ENCODE measurements around the gene HDAC4. TPM values are rescaled to one million over a fixed set of nuclear protein-coding genes. Genes with fewer than 3 reads are reported as not detected.

Gene HDAC4
- total and polyA plus RNA-seq, 2 of the 8 experiments (the other 6 are each of a cell fraction or from before 2014, with no cell fraction given): 15.4 to 31.5 TPM

DNA sequence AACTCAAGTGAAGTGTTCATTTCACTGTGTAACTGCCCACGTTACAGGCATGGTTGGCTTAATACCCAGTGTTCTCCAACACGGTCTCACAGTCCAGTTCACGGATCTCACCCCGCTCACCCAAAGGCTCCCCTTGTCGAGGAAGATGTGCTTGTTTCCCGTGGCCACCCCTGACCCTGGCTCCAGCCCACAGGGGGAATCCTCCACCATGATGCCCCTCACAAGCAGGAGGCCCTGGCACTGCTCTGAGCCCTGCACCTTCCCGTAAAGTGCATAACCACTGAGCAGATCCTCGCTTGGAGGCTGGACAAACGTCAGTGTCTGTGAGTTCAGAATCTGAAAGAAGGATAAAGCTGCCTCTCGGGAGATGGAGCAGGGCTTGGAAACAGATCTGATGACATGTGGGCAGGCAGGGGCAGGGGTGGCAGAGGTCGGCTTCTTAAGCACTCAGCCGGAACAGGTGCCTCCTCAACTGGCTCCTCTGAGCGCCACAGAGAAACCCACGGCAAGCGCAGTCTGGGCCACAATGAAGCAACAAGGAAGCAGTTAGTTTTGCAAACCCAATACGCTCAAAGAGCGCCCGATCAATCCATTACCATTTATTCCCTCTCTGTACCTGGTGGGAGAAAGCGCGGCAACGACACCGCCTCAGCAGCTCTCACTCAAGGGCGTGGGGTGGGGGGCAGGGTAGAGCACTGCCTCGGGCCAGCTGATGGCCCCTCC lies 17.6 kb downstream of the HDAC4 start:
- no peak overlapping the region for H3K27ac ChIP-seq (ENCODE audit: low read depth, low read length)
- H2BK5ac ChIP-seq (ENCODE audit: low read depth, low read length): no peak overlapping the region
- no peak overlapping the region for H3K9ac ChIP-seq (replicated peaks in 1 of 4; ENCODE audit: extremely low read depth in 1 of 4, low read depth in 3 of 4, low read length in 3 of 4)
- DNase-seq (ENCODE audit: low read depth in 1 of 2, low spot score in 2 of 2) (no peak), FAIRE-seq (no peak)
- H3K4me2 ChIP-seq (ENCODE audit: insufficient read depth in 1 of 2, low read depth in 2 of 2, low read length in 2 of 2): no peak overlapping the region
- H2BK12ac ChIP-seq (ENCODE audit: low read depth, low read length): no peak overlapping the region
- H2AK5ac ChIP-seq (ENCODE audit: low read depth, low read length): peak overlapping the region; percentile 39
- ChIA-PET POLR2A (ENCODE audit: partially characterized antibody) (interaction anchor here (1.4 to 1.8 kb wide), 2 partner anchors 8 to 18 kb away, joined by 4 to 7 read pairs; partner anchors contain the start of gene HDAC4), CTCF (ENCODE audit: partially characterized antibody) (interaction anchor here (0.7 to 4.1 kb wide), 7 partner anchors 8 to 609 kb away, joined by 3 to 30 read pairs (median 4); no protein-coding TSS in a partner anchor)
- H3K14ac ChIP-seq (ENCODE audit: insufficient read length): no peak overlapping the region
- no peak overlapping the region for H3K23ac ChIP-seq (ENCODE audit: insufficient read length)
- no peak overlapping the region for H2BK120ac ChIP-seq (replicated peaks; ENCODE audit: low read depth, low read length)
- no peak overlapping the region for H4K8ac ChIP-seq (ENCODE audit: extremely low read depth, insufficient read depth, low read length)
- H3K9me3 ChIP-seq (ENCODE audit: insufficient read depth in 2 of 2, low read depth in 1 of 2, low read length in 1 of 2): no peaks in the 10 kb centered on the region
- H4K20me1 ChIP-seq (replicated peaks in 1 of 2; ENCODE audit: control insufficient read depth in 1 of 2, insufficient read depth in 2 of 2, low read length in 2 of 2): peaks cover 23 to 31% of the 10 kb centered on the region in 2 experiments
- no peak overlapping the region for H4K5ac ChIP-seq (ENCODE audit: insufficient read length, low read depth, low read length)
- H3K79me2 ChIP-seq (ENCODE audit: control insufficient read depth in 1 of 2, insufficient read depth in 2 of 2, low read length in 2 of 2): peaks cover 0 to 86% of the 10 kb centered on the region in 2 experiments; a peak in 2 of 4 replicates
- no peaks in the 10 kb centered on the region; a peak in 1 of 8 replicates for H3K36me3 ChIP-seq (ENCODE audit: control insufficient read depth in 2 of 4, insufficient read depth in 4 of 4, low read length in 3 of 4)
- peaks cover 12 to 35% (median 20%) of the 10 kb centered on the region in 4 experiments for H3K4me1 ChIP-seq (replicated peaks in 1 of 4; ENCODE audit: control insufficient read depth in 3 of 4, insufficient read depth in 4 of 4, low read length in 3 of 4)
- no peak overlapping the region for H3K4me3 ChIP-seq (ENCODE audit: extremely low read depth in 1 of 4, insufficient read depth in 2 of 4, low read depth in 3 of 4, low read length in 4 of 4)
- H2BK15ac ChIP-seq (ENCODE audit: low read length): no peak overlapping the region
- H3K18ac ChIP-seq (ENCODE audit: extremely low read depth, low read length): no peak overlapping the region
- H3K27me3 ChIP-seq (replicated peaks in 1 of 4; ENCODE audit: control insufficient read depth in 3 of 4, extremely low read depth in 1 of 4, insufficient read depth in 3 of 4, low read length in 3 of 4): no peaks in the 10 kb centered on the region
- H3K79me1 ChIP-seq (ENCODE audit: low read depth, low read length): peaks cover 28% of the 10 kb centered on the region
- no peak overlapping the region for H2AFZ ChIP-seq (ENCODE audit: low read length)
- no peak overlapping the region for H3K56ac ChIP-seq (replicated peaks; ENCODE audit: insufficient read length, low read depth, low read length)
- no peak overlapping the region for H4K91ac ChIP-seq (replicated peaks; ENCODE audit: insufficient read length, low read length)
- no peak overlapping the region for H2BK20ac ChIP-seq (ENCODE audit: low read length)
- H3K4ac ChIP-seq (replicated peaks; ENCODE audit: insufficient read length, low read depth, low read length): no peak overlapping the region
- no peaks in the 10 kb centered on the region for H3K23me2 ChIP-seq (ENCODE audit: low read depth, low read length)
- TF ChIP-seq RNF2 (IDR thresholded peaks at IDR 0.05; ENCODE audit: borderline replicate concordance, low read depth, low read length, missing control alignments, poor library complexity, severe bottlenecking) (no peak), ZNF274 (IDR thresholded peaks at IDR 0.05; ENCODE audit: borderline replicate concordance, extremely low read depth, low read length) (no peak), TBP (IDR thresholded peaks at IDR 0.05; ENCODE audit: low read depth, low read length) (no peak), POU5F1 (IDR thresholded peaks at IDR 0.05; ENCODE audit: low read depth, low read length) (no peak), KDM4A (IDR thresholded peaks at IDR 0.05; ENCODE audit: low read depth, low read length, severe bottlenecking) (no peak)
- WGBS, 2 experiments (ENCODE audit: extremely low coverage in 1 of 2, insufficient coverage in 1 of 2, insufficient read length in 1 of 2, insufficient replicate concordance in 2 of 2, low coverage in 1 of 2, low lambda C conversion rate in 2 of 2, missing lambda C conversion rate in 1 of 2): 95% methylated on average over 16 of the region's 24 CpGs; no CpG with 5 or more reads in 1 of the 2 experiments

All from H1 (cell line).